H1 (cell line): ENCODE measurements around the gene AOPEP. TPM values are rescaled to one million over a fixed set of nuclear protein-coding genes. Genes with fewer than 3 reads are reported as not detected.

Experiments used
- CTCF ChIA-PET: fragments of 300-600 bp; sonication (Branson Sonifier 250); formaldehyde crosslinking; loops from one replicate; lab custom pipeline; 2021; ENCODE audit not compliant: partially characterized antibody; lab: Charles Lee
- POLR2A ChIA-PET: fragments of 300-600 bp; sonication (Branson Sonifier 250); formaldehyde crosslinking; loops from one replicate; lab custom pipeline; 2021; ENCODE audit warnings: inconsistent platforms; ENCODE audit not compliant: partially characterized antibody; lab: Charles Lee
- DNase-seq, 2 experiments: peaks; one replicate each; pipeline versions ENCODE4 v3.0.0 to v3.0.0-alpha.2; 2010 to 2022; ENCODE audit warnings: low spot score in 2 of 2, low read depth in 1 of 2, mixed read lengths in 1 of 2
- FAIRE-seq: peaks from 2 replicates; lab custom pipeline; 2011; peaks lifted over from hg19 to GRCh38; lab: Jason Lieb, UNC
- H2AFZ ChIP-seq: 2 replicates; pipeline ENCODE4 v1.8.1; 2012; ENCODE audit warnings: low read length, inconsistent platforms
- H2AK5ac ChIP-seq: 2 replicates; pipeline ENCODE4 v1.6.1; 2013; ENCODE audit warnings: low read depth, low read length
- H2BK120ac ChIP-seq: replicated peaks from 2 replicates; pipeline ENCODE3; 2013; ENCODE audit warnings: low read depth, low read length, inconsistent platforms
- H2BK12ac ChIP-seq: 2 replicates; pipeline ENCODE4 v1.6.1; 2013; ENCODE audit warnings: low read depth, low read length
- H2BK15ac ChIP-seq: 2 replicates; pipeline ENCODE4 v1.6.1; 2013; ENCODE audit warnings: low read length
- H2BK20ac ChIP-seq: 2 replicates; pipeline ENCODE4 v1.6.1; 2013; ENCODE audit warnings: low read length
- H2BK5ac ChIP-seq: 2 replicates; pipeline ENCODE4 v1.6.1; 2013; ENCODE audit warnings: low read depth, low read length
- H3K14ac ChIP-seq: 2 replicates; pipeline ENCODE4 v1.6.1; 2013; ENCODE audit warnings: inconsistent platforms; ENCODE audit not compliant: insufficient read length
- H3K18ac ChIP-seq: 2 replicates; pipeline ENCODE4 v1.6.1; 2013; ENCODE audit warnings: low read length; ENCODE audit errors: extremely low read depth
- H3K23ac ChIP-seq: 2 replicates; pipeline ENCODE4 v1.6.1; 2013; ENCODE audit warnings: inconsistent platforms; ENCODE audit not compliant: insufficient read length
- H3K23me2 ChIP-seq: 2 replicates; pipeline ENCODE4 v1.6.1; 2013; ENCODE audit warnings: low read depth, low read length
- H3K27ac ChIP-seq: 2 replicates; pipeline ENCODE4 v1.6.1; 2011; ENCODE audit warnings: low read depth, low read length, inconsistent platforms
- H3K27me3 ChIP-seq, 4 experiments: replicated peaks in 1 of 4; 1 replicate in 1 of 4; 2 replicates in 3 of 4; pipeline versions ENCODE4 v1.6.1 to v1.8.1; 2011 to 2013; ENCODE audit warnings: low read length in 3 of 4, mild to moderate bottlenecking in 3 of 4, inconsistent platforms in 2 of 4, mixed read lengths in 2 of 4, moderate library complexity in 1 of 4; ENCODE audit not compliant: control insufficient read depth in 3 of 4, insufficient read depth in 3 of 4; ENCODE audit errors: extremely low read depth in 1 of 4
- H3K36me3 ChIP-seq, 4 experiments: 2 replicates each; pipeline versions ENCODE4 v1.6.1 to v1.8.1; 2011 to 2013; ENCODE audit warnings: mild to moderate bottlenecking in 4 of 4, low read length in 3 of 4, moderate library complexity in 2 of 4, control low read depth in 1 of 4, inconsistent platforms in 1 of 4; ENCODE audit not compliant: insufficient read depth in 4 of 4, control insufficient read depth in 2 of 4
- H3K4ac ChIP-seq: replicated peaks from 2 replicates; pipeline ENCODE3; 2013; ENCODE audit warnings: low read length, low read depth, mixed read lengths, inconsistent platforms; ENCODE audit not compliant: insufficient read length
- H3K4me1 ChIP-seq, 4 experiments: replicated peaks in 1 of 4; 1 replicate in 1 of 4; 2 replicates in 3 of 4; pipeline versions ENCODE4 v1.6.1 to v1.8.1; 2011 to 2013; ENCODE audit warnings: low read length in 3 of 4, inconsistent platforms in 2 of 4, mixed read lengths in 1 of 4; ENCODE audit not compliant: insufficient read depth in 4 of 4, control insufficient read depth in 3 of 4
- H3K4me2 ChIP-seq, 2 experiments: 2 replicates each; pipeline versions ENCODE4 v1.6.1 to v1.8.1; 2011 to 2013; ENCODE audit warnings: low read depth in 2 of 2, low read length in 2 of 2, control low read depth in 1 of 2, inconsistent platforms in 1 of 2, mild to moderate bottlenecking in 1 of 2; ENCODE audit not compliant: insufficient read depth in 1 of 2
- H3K4me3 ChIP-seq, 4 experiments: fragments of 200-600, 300-600 bp in 1 of 4; sonication (generic), shearing (Covaris generic), sonication (Bioruptor Twin) in 1 of 4; 2 replicates each; pipeline versions ENCODE4 v1.5.1 to v1.8.1; 2011 to 2016; ENCODE audit warnings: low read length in 4 of 4, low read depth in 3 of 4, control low read depth in 2 of 4, inconsistent platforms in 2 of 4, mild to moderate bottlenecking in 2 of 4, mixed read lengths in 1 of 4, moderate library complexity in 1 of 4; ENCODE audit not compliant: insufficient read depth in 2 of 4; ENCODE audit errors: extremely low read depth in 1 of 4
- H3K56ac ChIP-seq: replicated peaks from 2 replicates; pipeline ENCODE3; 2013; ENCODE audit warnings: low read depth, mild to moderate bottlenecking, mixed read lengths, low read length, inconsistent platforms; ENCODE audit not compliant: insufficient read length
- H3K79me1 ChIP-seq: 2 replicates; pipeline ENCODE4 v1.6.1; 2013; ENCODE audit warnings: low read depth, low read length, control low read depth
- H3K79me2 ChIP-seq, 2 experiments: 2 replicates each; pipeline versions ENCODE4 v1.6.1 to v1.8.1; 2012 to 2013; ENCODE audit warnings: low read length in 2 of 2, mild to moderate bottlenecking in 2 of 2, inconsistent platforms in 1 of 2; ENCODE audit not compliant: insufficient read depth in 2 of 2, control insufficient read depth in 1 of 2
- H3K9ac ChIP-seq, 4 experiments: replicated peaks in 1 of 4; 1 replicate in 1 of 4; 2 replicates in 3 of 4; pipeline versions ENCODE4 v1.6.1 to v1.8.1; 2011 to 2013; ENCODE audit warnings: low read depth in 3 of 4, low read length in 3 of 4, control low read depth in 2 of 4, mild to moderate bottlenecking in 2 of 4, moderate library complexity in 2 of 4, inconsistent platforms in 1 of 4; ENCODE audit errors: extremely low read depth in 1 of 4
- H3K9me3 ChIP-seq, 2 experiments: 2 replicates each; pipeline versions ENCODE4 v1.6.1 to v1.8.1; 2012 to 2013; ENCODE audit warnings: mild to moderate bottlenecking in 2 of 2, moderate library complexity in 2 of 2, control low read depth in 1 of 2, inconsistent platforms in 1 of 2, low read depth in 1 of 2, low read length in 1 of 2, mixed read lengths in 1 of 2; ENCODE audit not compliant: insufficient read depth in 2 of 2
- H4K20me1 ChIP-seq, 2 experiments: replicated peaks in 1 of 2; 2 replicates each; pipeline versions ENCODE3 to v1.8.1; 2011 to 2013; ENCODE audit warnings: inconsistent platforms in 2 of 2, low read length in 2 of 2, mild to moderate bottlenecking in 1 of 2; ENCODE audit not compliant: insufficient read depth in 2 of 2, control insufficient read depth in 1 of 2
- H4K5ac ChIP-seq: 2 replicates; pipeline ENCODE4 v1.6.1; 2013; ENCODE audit warnings: low read length, low read depth, mixed read lengths, inconsistent platforms; ENCODE audit not compliant: insufficient read length
- H4K8ac ChIP-seq: 2 replicates; pipeline ENCODE4 v1.8.0; 2013; ENCODE audit warnings: mild to moderate bottlenecking, moderate library complexity, low read length, inconsistent platforms; ENCODE audit not compliant: insufficient read depth; ENCODE audit errors: extremely low read depth
- H4K91ac ChIP-seq: replicated peaks from 2 replicates; pipeline ENCODE3; 2013; ENCODE audit warnings: low read length, mixed read lengths, inconsistent platforms; ENCODE audit not compliant: insufficient read length
- WGBS, 2 experiments: shearing (Covaris generic) in 1 of 2; methylation state at CpG; one replicate each; pipeline versions ENCODE4 v1.1.6 to v1.1.7; 2013 to 2015; ENCODE audit warnings: low lambda C conversion rate in 2 of 2, mixed read lengths in 2 of 2, inconsistent platforms in 1 of 2, low coverage in 1 of 2, missing lambda C conversion rate in 1 of 2; ENCODE audit not compliant: insufficient replicate concordance in 2 of 2, insufficient coverage in 1 of 2, insufficient read length in 1 of 2; ENCODE audit errors: extremely low coverage in 1 of 2, missing lambda C conversion rate in 1 of 2; 5-methylcytosine and 5-hydroxymethylcytosine counted together
- polyA plus RNA-seq, 7 experiments: library from polyadenylated mRNA; depleted of rRNA in 3 of 7; stranded (reverse) in 5 of 7; unstranded in 2 of 7; fragments of >200 nt in 5 of 7; fragments of 200-250 nt in 2 of 7; gene quantifications; 1 replicate in 5 of 7; 2 replicates in 1 of 7; 4 replicates in 1 of 7; pipeline versions ENCODE4 v1.2.1 to v1.2.3, GENCODE V29; 2011 to 2013; ENCODE audit warnings: missing spikeins in 2 of 7, mixed read lengths in 2 of 7
- total RNA-seq: library from RNA; stranded (reverse); fragmentation: NEBNext Ultra II Directional; extraction: Animal tissue kit (Norgen Biotek cat#: 25700); gene quantifications from 2 replicates; pipeline ENCODE4 v1.2.1, GENCODE V29; 2021

The AOPEP gene
- total and polyA plus RNA-seq, 2 of the 8 experiments (the other 6 are each of a cell fraction or from before 2014, with no cell fraction given), result 6.1 to 14.3 TPM

DNA sequence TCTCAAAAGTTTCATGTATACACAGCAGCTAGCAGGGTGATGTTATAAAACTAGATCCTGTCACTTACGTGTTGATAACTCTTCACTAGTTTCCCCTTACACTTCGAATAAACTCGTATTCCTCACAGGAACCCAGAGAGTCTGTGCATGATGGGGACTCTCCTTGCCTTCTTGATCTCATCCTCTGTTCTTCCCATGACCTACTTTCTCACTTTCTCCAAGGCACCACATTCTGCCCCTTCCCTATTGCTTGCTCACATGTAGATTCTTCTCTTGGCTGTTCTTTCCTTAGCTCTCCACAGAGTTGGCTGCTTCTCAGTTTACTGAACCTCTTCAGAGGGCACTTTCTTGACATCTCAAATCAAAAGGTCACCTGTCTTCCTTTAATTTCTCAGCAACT lies 1.2 kb upstream of the AOPEP start:
- H3K4ac ChIP-seq, result no peak overlapping the region
- no peak overlapping the region for H2BK20ac ChIP-seq
- no peak overlapping the region for H3K56ac ChIP-seq
- H2BK12ac ChIP-seq, result no peak overlapping the region
- no peak overlapping the region for H3K23ac ChIP-seq
- no peaks in the 10 kb centered on the region for H3K36me3 ChIP-seq
- no peak overlapping the region for H3K27ac ChIP-seq
- no peak overlapping the region for H3K14ac ChIP-seq
- POLR2A ChIA-PET, result no interaction called here
- H2BK5ac ChIP-seq, result no peak overlapping the region
- FAIRE-seq, result no peak
- H3K79me1 ChIP-seq, result peaks cover 7% of the 10 kb centered on the region; the same call in 1 of the 2 replicates
- H3K4me2 ChIP-seq, result no peak overlapping the region
- H2BK120ac ChIP-seq, result no peak overlapping the region
- H4K91ac ChIP-seq, result no peak overlapping the region
- 94% methylated on average over 3 of the region's 3 CpGs; no CpG with 5 or more reads in 1 of the 2 experiments for WGBS, 2 experiments
- peaks cover 0 to 3% of the 10 kb centered on the region in 2 experiments for H4K20me1 ChIP-seq
- H3K4me3 ChIP-seq, result no peak overlapping the region
- no peaks in the 10 kb centered on the region; a peak in 1 of 7 replicates for H3K4me1 ChIP-seq
- no peak overlapping the region for H3K9ac ChIP-seq
- peaks cover 3 to 14% of the 10 kb centered on the region in 2 experiments; a peak in 3 of 4 replicates for H3K79me2 ChIP-seq
- peak overlapping the region; percentile 92 for H2AFZ ChIP-seq
- H2BK15ac ChIP-seq, result 0 out of 2 replicates have a peak overlapping the region, but pooled peaks have one; percentile 2
- H3K18ac ChIP-seq, result no peak overlapping the region
- no peaks in the 10 kb centered on the region for H3K9me3 ChIP-seq
- no peak overlapping the region for H2AK5ac ChIP-seq
- DNase-seq, result no peak
- no peaks in the 10 kb centered on the region for H3K23me2 ChIP-seq
- no peaks in the 10 kb centered on the region for H3K27me3 ChIP-seq
- CTCF ChIA-PET, result interaction anchor here (0.8 to 1.2 kb wide), 4 partner anchors 44 to 403 kb away, joined by 3 to 4 read pairs (median 4); no protein-coding TSS in a partner anchor
- H4K8ac ChIP-seq, result no peak overlapping the region
- no peak overlapping the region for H4K5ac ChIP-seq
